NCI-H510A treated with DMSO at 0.1 percent for 48 hours (cell line): ENCODE measurements around the gene ACADS.

Experiments used
- DNase-seq: peaks from one replicate; lab custom pipeline; 2025; lab: John Stamatoyannopoulos, UW

ACADS gene

GRCh38 chr12:120758798-120759590 is 33.4 kb downstream of the ACADS start:
- DNase-seq, result no peak

- peak; percentile 84 for DNase-seq
Measured at GRCh38 chr12:120759591-120760348, 34.1 kb downstream of the ACADS start.

DNA sequence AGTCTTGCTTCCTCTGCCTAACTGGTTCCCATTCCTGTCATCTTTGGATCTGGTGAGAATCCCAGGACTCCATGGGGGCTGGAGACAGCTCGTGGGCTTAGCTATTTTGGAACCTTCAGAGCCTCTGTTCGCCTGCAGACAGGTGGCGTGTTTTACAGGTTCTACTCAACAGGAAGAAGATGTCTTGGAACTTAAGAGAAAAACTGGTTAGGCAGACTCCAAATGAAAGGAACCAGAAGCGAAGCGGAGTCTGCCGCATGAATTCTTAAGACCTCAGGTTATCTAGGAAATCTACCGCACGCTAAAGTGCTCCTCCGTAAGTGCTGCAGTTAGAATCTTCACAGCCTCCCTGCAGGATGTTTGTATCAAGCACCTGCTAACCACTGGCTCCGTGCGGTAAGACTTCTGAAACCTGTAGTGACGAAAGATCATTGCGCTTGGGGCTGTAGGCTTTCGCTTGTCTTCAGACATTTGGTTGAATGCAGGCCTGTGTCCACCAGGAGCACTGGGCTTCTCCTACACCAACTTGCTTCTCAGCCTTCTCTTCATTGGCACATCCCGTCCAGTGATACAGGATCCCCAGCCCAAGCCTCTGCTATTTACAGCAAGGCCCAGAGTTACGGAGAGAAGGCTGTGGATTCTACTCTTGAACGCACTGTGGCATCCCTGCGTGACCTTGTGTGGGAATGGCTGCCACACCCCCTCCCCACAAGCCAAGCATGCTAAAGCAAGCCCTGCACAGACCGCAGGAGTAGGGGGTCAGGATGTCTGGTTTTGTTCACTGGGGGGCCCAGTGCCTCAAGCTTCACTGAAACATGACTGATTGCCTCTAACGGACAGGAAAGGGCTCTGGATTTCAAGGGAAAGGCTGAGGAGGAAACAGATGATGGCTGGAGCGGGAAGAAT is 35.0 kb downstream of the ACADS start:
- no peak for DNase-seq

DNA sequence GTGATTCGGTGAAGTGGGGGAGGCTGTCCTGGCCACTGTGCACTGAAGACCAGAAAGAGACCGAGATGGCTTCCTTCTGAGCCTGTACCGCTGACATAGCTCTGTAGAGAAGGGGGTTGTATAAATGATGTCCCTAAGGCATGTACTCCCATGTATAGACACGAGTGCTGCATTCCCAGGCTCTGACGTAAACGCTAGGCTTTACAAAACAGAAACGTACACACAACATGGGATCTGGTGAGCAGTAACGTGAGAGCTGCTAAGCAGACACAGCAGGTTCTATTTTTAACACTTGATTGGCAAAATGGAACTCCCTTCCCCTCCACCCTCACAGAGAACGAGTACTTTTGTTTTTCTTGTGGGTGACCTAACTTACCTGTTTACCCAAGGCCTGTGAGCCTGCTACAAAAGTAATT is 35.9 kb downstream of the ACADS start:
- DNase-seq, result peak; percentile 83

DNA sequence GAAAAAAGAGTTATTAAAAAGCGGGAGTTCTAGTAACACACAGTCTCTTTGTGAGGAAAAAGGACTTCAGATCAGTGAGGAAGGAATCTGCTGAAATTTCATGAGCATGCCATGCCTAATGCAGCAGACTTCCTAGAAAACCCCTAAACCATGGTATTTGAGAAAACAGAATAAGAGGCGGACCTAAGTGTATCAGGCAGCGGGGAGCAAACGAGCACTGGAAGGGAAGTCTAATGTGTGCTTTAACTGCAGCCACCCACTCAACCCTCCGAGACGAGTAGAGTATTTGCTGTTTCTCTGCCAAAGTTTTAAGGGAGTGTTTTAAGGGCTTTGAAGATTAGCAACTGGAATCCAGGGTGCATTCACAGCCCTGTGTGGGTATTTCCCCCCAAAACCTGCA is 36.5 kb downstream of the ACADS start:
- DNase-seq, result peak; percentile 34

- no peak for DNase-seq
Measured at GRCh38 chr12:120763250-120763649, 37.6 kb downstream of the ACADS start.

- no peak for DNase-seq
Measured at GRCh38 chr12:120764816-120765215, 39.2 kb downstream of the ACADS start.

DNA sequence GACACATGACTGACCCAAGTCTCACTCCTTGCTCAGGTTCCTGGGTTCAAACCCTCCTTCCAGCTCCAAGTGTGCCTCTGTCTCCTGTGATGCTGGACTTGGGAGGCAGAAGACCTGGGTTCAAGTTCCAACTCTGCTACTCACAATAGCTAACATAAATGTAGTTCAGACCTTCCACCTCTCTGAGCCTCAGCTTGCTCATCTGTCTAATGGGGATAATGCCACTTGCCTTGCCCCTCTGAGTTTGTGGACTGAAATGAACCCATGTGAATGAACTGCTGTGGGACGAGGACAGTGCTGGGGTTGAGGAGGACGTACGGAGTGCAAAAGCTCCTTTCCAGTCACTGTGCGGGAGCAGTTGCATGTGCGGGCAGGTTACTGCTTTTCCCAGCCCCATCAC is 40.9 kb downstream of the ACADS start:
- DNase-seq, result no peak

- DNase-seq, result peak; percentile 72
Measured at GRCh38 chr12:120767071-120768024, 41.7 kb downstream of the ACADS start.

DNA sequence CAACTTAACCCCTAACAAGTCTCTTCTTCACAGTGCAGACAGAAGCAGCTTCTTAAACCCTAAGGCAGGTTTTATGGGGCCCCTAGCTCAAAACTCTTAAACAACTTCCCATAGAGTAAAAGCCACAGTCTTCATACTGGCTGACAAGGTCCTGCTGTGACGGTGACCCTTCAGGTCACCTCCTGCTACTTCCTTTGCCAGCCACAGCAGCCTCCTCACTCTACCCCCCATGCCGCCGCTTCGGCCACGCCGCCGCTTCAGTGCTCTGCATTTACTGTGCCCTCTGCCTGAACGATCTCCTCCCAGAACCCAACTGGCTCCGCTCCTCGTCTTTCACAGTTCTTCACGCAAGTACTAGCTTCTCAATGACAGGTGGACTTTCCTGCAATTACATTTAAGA is 45.5 kb downstream of the ACADS start:
- DNase-seq, result no peak

DNA sequence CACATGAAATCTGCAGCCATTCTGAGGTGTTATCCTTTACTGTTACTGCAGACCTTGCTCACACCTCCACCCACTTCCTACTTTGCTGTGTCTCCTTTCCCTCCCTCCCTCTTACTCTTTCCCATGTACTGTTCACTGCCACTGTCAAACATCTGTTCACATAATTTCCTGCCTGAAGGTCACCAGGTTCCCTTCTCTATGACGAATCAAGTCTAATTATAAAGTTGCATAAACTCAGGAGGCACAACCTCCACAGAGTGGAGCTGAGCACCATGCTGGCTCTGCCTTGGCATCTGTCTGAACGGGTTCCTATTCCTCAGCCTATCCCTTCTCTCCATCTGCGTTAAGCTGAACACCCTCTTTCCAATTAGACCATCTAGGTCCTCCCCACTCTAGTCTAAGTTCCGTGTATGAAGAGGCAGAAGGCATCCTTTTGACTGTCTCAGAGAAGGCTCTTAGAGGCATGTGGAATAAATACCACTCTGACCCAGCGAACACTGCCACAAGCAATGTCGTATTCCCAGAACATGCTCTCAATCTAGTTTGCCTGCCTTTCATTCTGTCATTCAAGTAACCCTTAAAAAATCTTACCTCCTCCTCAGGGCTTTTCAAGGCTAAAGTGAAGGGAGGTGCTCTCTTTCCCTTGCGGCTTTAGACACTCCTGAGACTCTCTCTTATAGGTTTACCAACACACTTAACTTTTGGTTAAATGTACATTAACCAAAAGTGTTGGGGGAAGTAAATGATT is 48.7 kb downstream of the ACADS start:
- DNase-seq, result peak; percentile 28

GRCh38 chr12:120775862-120776552 is 50.4 kb downstream of the ACADS start:
- no peak for DNase-seq

DNA sequence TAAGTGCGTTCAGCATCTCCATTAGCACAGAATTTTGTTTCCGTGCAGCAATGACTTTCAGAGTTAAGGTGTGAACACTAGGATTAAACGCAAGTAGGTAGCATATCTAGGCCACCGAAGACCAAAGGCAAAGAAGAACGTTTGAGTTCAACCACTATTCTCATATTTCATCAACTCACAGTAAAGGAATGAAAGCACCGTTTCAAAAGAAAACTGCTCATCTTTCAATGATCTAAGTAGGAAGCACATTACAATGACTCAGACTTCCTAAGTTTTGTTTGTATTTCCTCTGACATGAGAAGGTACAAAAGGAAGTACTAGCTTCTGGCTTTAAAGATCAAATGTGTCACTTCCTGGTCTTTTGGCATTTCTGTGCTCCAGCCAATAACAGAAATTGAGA is 57.6 kb downstream of the ACADS start:
- no peak for DNase-seq

DNA sequence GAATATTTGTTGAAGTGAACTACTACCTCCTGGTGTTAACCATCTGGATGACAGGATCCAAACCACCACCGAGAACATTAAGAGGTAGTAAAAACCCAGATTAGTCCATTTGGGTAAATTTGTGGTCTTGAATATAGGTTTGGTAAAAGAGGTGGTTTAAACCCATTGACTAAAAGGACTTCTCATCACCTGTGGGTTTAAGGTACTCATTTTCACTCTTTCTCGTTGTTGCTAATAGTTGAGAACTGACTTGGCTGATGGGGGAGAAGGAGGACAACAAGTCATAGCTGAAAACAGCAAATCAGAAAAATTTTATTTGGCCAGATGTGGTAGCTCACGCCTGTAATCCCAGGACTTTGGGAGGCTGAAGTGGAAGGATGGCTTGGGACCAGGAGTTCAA is 59.2 kb downstream of the ACADS start:
- DNase-seq, result no peak

DNA sequence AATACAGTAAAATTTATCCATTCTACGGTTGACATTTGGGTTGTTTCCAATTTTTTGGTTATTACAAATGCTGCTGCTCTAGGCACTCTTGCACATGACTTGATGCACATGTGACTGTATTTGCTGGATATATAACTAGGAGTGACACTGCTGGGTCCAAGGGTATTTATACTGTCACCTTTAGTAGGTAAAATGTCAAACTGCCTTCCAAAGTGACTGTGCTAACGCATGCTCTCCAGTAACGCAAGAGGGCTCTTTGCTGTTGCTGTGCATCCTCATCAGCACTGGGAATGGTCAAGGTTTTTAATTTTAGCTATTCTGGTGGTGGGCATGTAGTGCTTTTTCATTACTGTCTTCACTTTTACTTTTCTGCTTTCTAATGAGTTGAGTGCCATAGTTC is 62.3 kb downstream of the ACADS start:
- no peak for DNase-seq
